HepG2 (cell line): ENCODE data around the gene JPT1. TPM values are rescaled to one million over a fixed set of nuclear protein-coding genes. Genes with fewer than 3 reads are reported as not detected.

Source experiments
- AHR ChIP-seq: IDR thresholded peaks from 2 replicates; pipeline ENCODE4 v1.6.1; 2018; ENCODE audit warnings: missing genetic modification reagents, missing compliant biosample characterization
- FOXK1 ChIP-seq: sonication (generic); formaldehyde crosslinking; IDR thresholded peaks from 2 replicates; pipeline ENCODE4 v1.4.0; 2020; ENCODE audit warnings: low read depth, missing genetic modification reagents, borderline replicate concordance
- HDAC2 ChIP-seq: sonication (generic); formaldehyde crosslinking; IDR thresholded peaks from 2 replicates; pipeline ENCODE4 v1.4.0; 2020; ENCODE audit warnings: missing genetic modification reagents
- KLF11 ChIP-seq: IDR thresholded peaks from 2 replicates; pipeline ENCODE4 v1.6.1; 2016; ENCODE audit warnings: missing compliant biosample characterization
- NFYB ChIP-seq: sonication (generic); formaldehyde crosslinking; IDR thresholded peaks from 2 replicates; pipeline ENCODE4 v1.4.0; 2020; ENCODE audit warnings: missing genetic modification reagents
- NFYC ChIP-seq: IDR thresholded peaks from 2 replicates; pipeline ENCODE4 v1.6.1; 2016; ENCODE audit warnings: missing genetic modification reagents, missing compliant biosample characterization
- PITX1 ChIP-seq: sonication (generic); formaldehyde crosslinking; IDR thresholded peaks from 2 replicates; pipeline ENCODE4 v1.5.1; 2020; ENCODE audit warnings: mild to moderate bottlenecking, missing genetic modification reagents
- ZBTB7A ChIP-seq: sonication (generic); formaldehyde crosslinking; IDR thresholded peaks from 2 replicates; pipeline ENCODE4 v1.8.0; 2022; ENCODE audit warnings: mild to moderate bottlenecking, missing genetic modification reagents
- ZNF124 ChIP-seq: sonication (generic); formaldehyde crosslinking; IDR thresholded peaks from 2 replicates; pipeline ENCODE4 v1.4.0; 2020; ENCODE audit warnings: missing genetic modification reagents
- ZNF333 ChIP-seq: sonication (generic); formaldehyde crosslinking; IDR thresholded peaks from 2 replicates; pipeline ENCODE4 v1.4.0; 2020; ENCODE audit warnings: mild to moderate bottlenecking, missing genetic modification reagents, borderline replicate concordance
- ZZZ3 ChIP-seq: sonication (generic); formaldehyde crosslinking; IDR thresholded peaks from 2 replicates; pipeline ENCODE4 v1.4.0; 2020; ENCODE audit warnings: missing genetic modification reagents, mild to moderate bottlenecking, borderline replicate concordance
- polyA plus RNA-seq, 8 experiments: library from polyadenylated mRNA; depleted of rRNA in 3 of 8; stranded (reverse) in 7 of 8; unstranded in 1 of 8; fragments of >200 nt; fragmentation: Illumina TruSeq in 4 of 8; extraction: Trizol in 4 of 8; gene quantifications; 2 replicates each; pipeline versions ENCODE4 v1.2.1 to v1.2.3, GENCODE V29; 2011 to 2016; ENCODE audit warnings: low read depth in 4 of 8, missing spikeins in 1 of 8, mixed read lengths in 1 of 8; ENCODE audit not compliant: insufficient read depth in 1 of 8
- total RNA-seq, 5 experiments: library from RNA; depleted of rRNA; stranded (reverse); fragments of >200 nt; fragmentation: Illumina TruSeq; extraction: Trizol; gene quantifications; 2 replicates each; pipeline ENCODE4 v1.2.3, GENCODE V29; 2016; ENCODE audit warnings: low read depth in 1 of 5
- TF ChIP-seq, protein P1 (sequence below): sonication (generic); formaldehyde crosslinking; conservative IDR thresholded peaks from 2 replicates; pipeline ENCODE4 v1.8.0; 2022; ENCODE audit warnings: mild to moderate bottlenecking, moderate library complexity, missing genetic modification reagents
- TF ChIP-seq, protein P2 (sequence below): sonication (generic); formaldehyde crosslinking; IDR thresholded peaks from 2 replicates; pipeline ENCODE4 v1.5.0; 2020; ENCODE audit warnings: mild to moderate bottlenecking, missing genetic modification reagents, moderate library complexity
- TF ChIP-seq, protein P3 (sequence below): sonication (generic); formaldehyde crosslinking; conservative IDR thresholded peaks from 2 replicates; pipeline ENCODE4 v1.8.0; 2022; ENCODE audit warnings: missing genetic modification reagents
- TF ChIP-seq, protein P4 (sequence below): sonication (generic); formaldehyde crosslinking; IDR thresholded peaks from 2 replicates; pipeline ENCODE4 v1.5.1; 2020; ENCODE audit warnings: mild to moderate bottlenecking, missing genetic modification reagents
- TF ChIP-seq, protein P5 (sequence below): sonication (generic); formaldehyde crosslinking; IDR thresholded peaks from 2 replicates; pipeline ENCODE4 v1.8.0; 2022; ENCODE audit warnings: missing genetic modification reagents, mild to moderate bottlenecking, borderline replicate concordance
- TF ChIP-seq, protein P6 (sequence below): IDR thresholded peaks from 2 replicates; pipeline ENCODE4 v1.6.1; 2016; ENCODE audit warnings: missing compliant biosample characterization, missing genetic modification reagents, borderline replicate concordance

JPT1 gene
- total and polyA plus RNA-seq, 2 of the 13 experiments (the other 11 are each of a cell fraction or from before 2014, with no cell fraction given) = 43.3 to 256 TPM

DNA sequence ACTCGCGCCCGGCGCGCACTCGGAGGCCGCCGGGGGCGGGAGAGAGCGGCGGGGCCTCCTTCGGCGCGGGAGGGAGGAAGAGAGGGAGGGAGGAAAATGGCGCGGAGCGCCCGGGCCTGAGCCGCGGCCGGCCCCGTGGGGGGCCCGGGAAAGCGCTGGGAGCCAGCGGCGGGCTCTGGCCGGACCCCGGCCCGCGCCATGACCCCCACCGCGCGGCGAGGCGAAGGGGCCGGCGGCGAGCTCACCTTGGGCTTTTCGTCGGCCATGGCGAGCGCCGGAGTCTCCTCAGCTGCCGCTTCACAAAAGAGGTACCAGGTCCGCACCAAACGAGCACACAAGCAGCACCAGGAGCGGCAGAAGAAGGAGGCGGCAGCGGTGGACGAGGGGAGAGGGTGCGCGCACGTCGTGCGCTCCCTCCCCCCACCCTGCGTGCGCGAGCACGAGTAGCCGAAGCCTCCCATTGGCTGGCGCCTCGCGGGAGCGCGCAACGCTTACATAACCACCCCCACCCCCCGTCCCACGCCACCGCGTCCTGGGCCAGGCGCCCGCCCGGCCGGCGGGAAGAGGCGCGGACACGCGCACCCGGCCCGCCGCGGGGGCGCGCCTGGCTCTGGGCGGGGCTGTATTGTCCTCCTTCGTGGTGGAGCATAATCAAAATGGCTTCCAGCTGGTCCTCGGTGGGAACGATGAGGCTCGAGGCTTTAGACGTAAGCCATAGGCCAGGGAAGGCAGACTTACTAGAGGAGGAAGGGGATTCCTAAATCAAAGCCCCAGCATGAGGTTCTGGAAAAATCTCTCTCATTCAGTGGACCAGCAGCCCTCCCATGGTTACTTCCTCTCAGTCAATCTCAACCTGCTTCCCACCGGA is 28.5 kb upstream of the JPT1 start, which contains the start of gene SUMO2 (continued):
- TF ChIP-seq, protein P1, sequence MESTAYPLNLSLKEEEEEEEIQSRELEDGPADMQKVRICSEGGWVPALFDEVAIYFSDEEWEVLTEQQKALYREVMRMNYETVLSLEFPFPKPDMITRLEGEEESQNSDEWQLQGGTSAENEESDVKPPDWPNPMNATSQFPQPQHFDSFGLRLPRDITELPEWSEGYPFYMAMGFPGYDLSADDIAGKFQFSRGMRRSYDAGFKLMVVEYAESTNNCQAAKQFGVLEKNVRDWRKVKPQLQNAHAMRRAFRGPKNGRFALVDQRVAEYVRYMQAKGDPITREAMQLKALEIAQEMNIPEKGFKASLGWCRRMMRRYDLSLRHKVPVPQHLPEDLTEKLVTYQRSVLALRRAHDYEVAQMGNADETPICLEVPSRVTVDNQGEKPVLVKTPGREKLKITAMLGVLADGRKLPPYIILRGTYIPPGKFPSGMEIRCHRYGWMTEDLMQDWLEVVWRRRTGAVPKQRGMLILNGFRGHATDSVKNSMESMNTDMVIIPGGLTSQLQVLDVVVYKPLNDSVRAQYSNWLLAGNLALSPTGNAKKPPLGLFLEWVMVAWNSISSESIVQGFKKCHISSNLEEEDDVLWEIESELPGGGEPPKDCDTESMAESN (CRISPR knock-in tag) = peak; percentile 54; the same call in 1 of the 2 replicates
- no peak for TF ChIP-seq ZBTB7A
- TF ChIP-seq ZNF124 = peak; percentile 65; the same call in 1 of the 2 replicates
- TF ChIP-seq NFYC = peak; percentile 84
- TF ChIP-seq, protein P2, sequence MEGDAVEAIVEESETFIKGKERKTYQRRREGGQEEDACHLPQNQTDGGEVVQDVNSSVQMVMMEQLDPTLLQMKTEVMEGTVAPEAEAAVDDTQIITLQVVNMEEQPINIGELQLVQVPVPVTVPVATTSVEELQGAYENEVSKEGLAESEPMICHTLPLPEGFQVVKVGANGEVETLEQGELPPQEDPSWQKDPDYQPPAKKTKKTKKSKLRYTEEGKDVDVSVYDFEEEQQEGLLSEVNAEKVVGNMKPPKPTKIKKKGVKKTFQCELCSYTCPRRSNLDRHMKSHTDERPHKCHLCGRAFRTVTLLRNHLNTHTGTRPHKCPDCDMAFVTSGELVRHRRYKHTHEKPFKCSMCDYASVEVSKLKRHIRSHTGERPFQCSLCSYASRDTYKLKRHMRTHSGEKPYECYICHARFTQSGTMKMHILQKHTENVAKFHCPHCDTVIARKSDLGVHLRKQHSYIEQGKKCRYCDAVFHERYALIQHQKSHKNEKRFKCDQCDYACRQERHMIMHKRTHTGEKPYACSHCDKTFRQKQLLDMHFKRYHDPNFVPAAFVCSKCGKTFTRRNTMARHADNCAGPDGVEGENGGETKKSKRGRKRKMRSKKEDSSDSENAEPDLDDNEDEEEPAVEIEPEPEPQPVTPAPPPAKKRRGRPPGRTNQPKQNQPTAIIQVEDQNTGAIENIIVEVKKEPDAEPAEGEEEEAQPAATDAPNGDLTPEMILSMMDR = peak; percentile 12; the same call in 1 of the 2 replicates
- TF ChIP-seq, protein P3, sequence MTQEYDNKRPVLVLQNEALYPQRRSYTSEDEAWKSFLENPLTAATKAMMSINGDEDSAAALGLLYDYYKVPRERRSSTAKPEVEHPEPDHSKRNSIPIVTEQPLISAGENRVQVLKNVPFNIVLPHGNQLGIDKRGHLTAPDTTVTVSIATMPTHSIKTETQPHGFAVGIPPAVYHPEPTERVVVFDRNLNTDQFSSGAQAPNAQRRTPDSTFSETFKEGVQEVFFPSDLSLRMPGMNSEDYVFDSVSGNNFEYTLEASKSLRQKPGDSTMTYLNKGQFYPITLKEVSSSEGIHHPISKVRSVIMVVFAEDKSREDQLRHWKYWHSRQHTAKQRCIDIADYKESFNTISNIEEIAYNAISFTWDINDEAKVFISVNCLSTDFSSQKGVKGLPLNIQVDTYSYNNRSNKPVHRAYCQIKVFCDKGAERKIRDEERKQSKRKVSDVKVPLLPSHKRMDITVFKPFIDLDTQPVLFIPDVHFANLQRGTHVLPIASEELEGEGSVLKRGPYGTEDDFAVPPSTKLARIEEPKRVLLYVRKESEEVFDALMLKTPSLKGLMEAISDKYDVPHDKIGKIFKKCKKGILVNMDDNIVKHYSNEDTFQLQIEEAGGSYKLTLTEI = no peak
- TF ChIP-seq NFYB (CRISPR knock-in tag) = peak; percentile 87
- peak; percentile 38; the same call in 1 of the 2 replicates for TF ChIP-seq FOXK1 (CRISPR knock-in tag)
- TF ChIP-seq KLF11 (CRISPR knock-in tag) = 0 out of 2 replicates have a peak, but pooled peaks have one; percentile 9
- no peak for TF ChIP-seq AHR (CRISPR knock-in tag)
- TF ChIP-seq ZNF333 = peak; percentile 61; the same call in 1 of the 2 replicates
- TF ChIP-seq, protein P4, sequence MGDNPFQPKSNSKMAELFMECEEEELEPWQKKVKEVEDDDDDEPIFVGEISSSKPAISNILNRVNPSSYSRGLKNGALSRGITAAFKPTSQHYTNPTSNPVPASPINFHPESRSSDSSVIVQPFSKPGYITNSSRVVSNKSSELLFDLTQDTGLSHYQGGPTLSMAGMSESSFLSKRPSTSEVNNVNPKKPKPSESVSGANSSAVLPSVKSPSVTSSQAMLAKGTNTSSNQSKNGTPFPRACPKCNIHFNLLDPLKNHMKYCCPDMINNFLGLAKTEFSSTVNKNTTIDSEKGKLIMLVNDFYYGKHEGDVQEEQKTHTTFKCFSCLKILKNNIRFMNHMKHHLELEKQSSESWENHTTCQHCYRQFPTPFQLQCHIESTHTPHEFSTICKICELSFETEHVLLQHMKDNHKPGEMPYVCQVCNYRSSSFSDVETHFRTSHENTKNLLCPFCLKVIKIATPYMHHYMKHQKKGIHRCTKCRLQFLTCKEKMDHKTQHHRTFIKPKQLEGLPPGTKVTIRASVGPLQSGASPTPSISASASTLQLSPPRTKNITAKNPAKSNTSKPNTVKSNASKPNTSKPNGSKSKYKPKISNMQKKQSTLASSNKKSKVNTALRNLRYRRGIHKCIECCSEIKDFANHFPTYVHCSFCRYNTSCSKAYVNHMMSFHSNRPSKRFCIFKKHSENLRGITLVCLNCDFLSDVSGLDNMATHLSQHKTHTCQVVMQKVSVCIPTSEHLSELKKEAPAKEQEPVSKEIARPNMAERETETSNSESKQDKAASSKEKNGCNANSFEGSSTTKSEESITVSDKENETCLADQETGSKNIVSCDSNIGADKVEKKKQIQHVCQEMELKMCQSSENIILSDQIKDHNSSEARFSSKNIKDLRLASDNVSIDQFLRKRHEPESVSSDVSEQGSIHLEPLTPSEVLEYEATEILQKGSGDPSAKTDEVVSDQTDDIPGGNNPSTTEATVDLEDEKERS (CRISPR knock-in tag) = peak; percentile 28; the same call in 1 of the 2 replicates
- TF ChIP-seq, protein P5, sequence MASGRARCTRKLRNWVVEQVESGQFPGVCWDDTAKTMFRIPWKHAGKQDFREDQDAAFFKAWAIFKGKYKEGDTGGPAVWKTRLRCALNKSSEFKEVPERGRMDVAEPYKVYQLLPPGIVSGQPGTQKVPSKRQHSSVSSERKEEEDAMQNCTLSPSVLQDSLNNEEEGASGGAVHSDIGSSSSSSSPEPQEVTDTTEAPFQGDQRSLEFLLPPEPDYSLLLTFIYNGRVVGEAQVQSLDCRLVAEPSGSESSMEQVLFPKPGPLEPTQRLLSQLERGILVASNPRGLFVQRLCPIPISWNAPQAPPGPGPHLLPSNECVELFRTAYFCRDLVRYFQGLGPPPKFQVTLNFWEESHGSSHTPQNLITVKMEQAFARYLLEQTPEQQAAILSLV (CRISPR knock-in tag) = peak; percentile 28; the same call in 1 of the 2 replicates
- TF ChIP-seq HDAC2 = peak; percentile 8; the same call in 1 of the 2 replicates
- no peak for TF ChIP-seq PITX1 (CRISPR knock-in tag)
- TF ChIP-seq ZZZ3 (CRISPR knock-in tag) = no peak
- TF ChIP-seq, protein P6, sequence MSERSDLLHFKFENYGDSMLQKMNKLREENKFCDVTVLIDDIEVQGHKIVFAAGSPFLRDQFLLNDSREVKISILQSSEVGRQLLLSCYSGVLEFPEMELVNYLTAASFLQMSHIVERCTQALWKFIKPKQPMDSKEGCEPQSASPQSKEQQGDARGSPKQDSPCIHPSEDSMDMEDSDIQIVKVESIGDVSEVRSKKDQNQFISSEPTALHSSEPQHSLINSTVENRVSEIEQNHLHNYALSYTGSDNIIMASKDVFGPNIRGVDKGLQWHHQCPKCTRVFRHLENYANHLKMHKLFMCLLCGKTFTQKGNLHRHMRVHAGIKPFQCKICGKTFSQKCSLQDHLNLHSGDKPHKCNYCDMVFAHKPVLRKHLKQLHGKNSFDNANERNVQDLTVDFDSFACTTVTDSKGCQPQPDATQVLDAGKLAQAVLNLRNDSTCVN = peak; percentile 83; the same call in 1 of the 2 replicates
